Lung (tissue), 12 donors: Measurements from ENCODE around the gene SIPA1. TPM values are rescaled to one million over a fixed set of nuclear protein-coding genes. Genes with fewer than 3 reads are reported as not detected.

ENCODE experiments used
- ATAC-seq: fragments of 200-7000 bp; cut with Tn5 transposase; one replicate; pipeline ENCODE4 v1.9.1; 2020; ENCODE audit warnings: moderate number of reproducible peaks; ENCODE audit not compliant: insufficient read depth, low FRiP score
- DNase-seq, 3 donors: peaks; one replicate each; pipeline ENCODE4 v3.0.0-alpha.2; 2013 to 2017
- H3K27ac ChIP-seq, 2 donors: one replicate each; pipeline ENCODE4 v1.5.1; 2013; ENCODE audit warnings: mild to moderate bottlenecking in 2 of 2, moderate library complexity in 2 of 2, control low read depth in 1 of 2, inconsistent platforms in 1 of 2, low read depth in 1 of 2, low read length in 1 of 2
- H3K27me3 ChIP-seq, 3 donors: one replicate each; pipeline ENCODE4 v1.5.1; 2013; ENCODE audit warnings: low read length in 2 of 3; ENCODE audit not compliant: control insufficient read depth in 3 of 3, insufficient read depth in 3 of 3
- H3K36me3 ChIP-seq, 4 donors: one replicate each; pipeline ENCODE4 v1.5.1; 2013; ENCODE audit warnings: low read length in 4 of 4, mild to moderate bottlenecking in 1 of 4, moderate library complexity in 1 of 4; ENCODE audit not compliant: control insufficient read depth in 4 of 4, insufficient read depth in 4 of 4
- H3K4me1 ChIP-seq, 5 donors: one replicate each; pipeline ENCODE4 v1.5.1; 2013; ENCODE audit warnings: low read length in 5 of 5, mild to moderate bottlenecking in 2 of 5, moderate library complexity in 1 of 5; ENCODE audit not compliant: control insufficient read depth in 5 of 5, insufficient read depth in 5 of 5
- H3K4me3 ChIP-seq: one replicate; pipeline ENCODE4 v1.5.1; 2013; ENCODE audit warnings: mild to moderate bottlenecking, control low read depth, moderate library complexity
- H3K9ac ChIP-seq, 2 donors: one replicate each; pipeline ENCODE4 v1.5.1; 2013; ENCODE audit warnings: low read length in 2 of 2, control low read depth in 1 of 2; ENCODE audit not compliant: insufficient read depth in 1 of 2
- H3K9me3 ChIP-seq, 4 donors: one replicate each; pipeline ENCODE4 v1.5.1; 2013; ENCODE audit warnings: low read length in 3 of 4, mild to moderate bottlenecking in 1 of 4, moderate library complexity in 1 of 4; ENCODE audit not compliant: control insufficient read depth in 4 of 4, insufficient read depth in 3 of 4
- CTCF ChIP-seq: IDR thresholded peaks from 2 replicates; pipeline ENCODE4 v1.5.1; 2012; ENCODE audit warnings: mild to moderate bottlenecking; ENCODE audit errors: control extremely low read depth, extremely low read depth
- WGBS, 2 donors: extraction: QIAGEN DNeasy Blood & Tissue Kit; methylation state at CpG; one replicate each; pipeline ENCODE4 v1.1.7; 2013; 5-methylcytosine and 5-hydroxymethylcytosine counted together
- polyA plus RNA-seq, 2 donors: library from polyadenylated mRNA; stranded (reverse); fragments of 200-250 nt; gene quantifications; one replicate each; pipeline ENCODE4 v1.2.1, GENCODE V29; 2013
- total RNA-seq, 2 donors: library from RNA; depleted of rRNA in 1 of 2; stranded (reverse); fragments of >200 nt in 1 of 2; gene quantifications; one replicate each; pipeline ENCODE4 v1.2.1, GENCODE V29; 2014 to 2021
- donor health status: control.
- donor health status: control.
- donor health status: Bipolar disorder and iron deficiency.
- donor health status: healthy.
- donor health status: DM: yes; HTN: yes; CAD: no.

Gene SIPA1
- total and polyA plus RNA-seq, 4 donors, result 39.7 to 102 (median 82.8) TPM

GRCh38 chr11:65634109-65634436, 3.8 kb upstream of the SIPA1 start:
- 89 to 92% methylated on average over 14 of the region's 14 CpGs for WGBS, 2 donors
- peaks cover 4 to 63% (median 21%) of the 10 kb centered on the region in 4 donors for H3K36me3 ChIP-seq

GRCh38 chr11:65634440-65634839, 3.5 kb upstream of the SIPA1 start:
- DNase-seq, result no peak
- TF ChIP-seq CTCF, result no peak
- Histone ChIP-seq H3K4me1 (peaks cover 0 to 14% (median 3%) of the 10 kb centered on the region in 5 donors), H3K27ac (no peak overlapping the region), H3K9ac (no peak overlapping the region), H3K4me3 (no peak overlapping the region), H3K36me3 (peaks cover 4 to 59% (median 18%) of the 10 kb centered on the region in 4 donors), H3K9me3 (no peaks in the 10 kb centered on the region), H3K27me3 (no peaks in the 10 kb centered on the region)
- 89 to 90% methylated on average over 11 of the region's 11 CpGs for WGBS, 2 donors
- ATAC-seq, result no peak

More at GRCh38 chr11:65634109-65634436, 3.8 kb upstream of the SIPA1 start:
- Histone ChIP-seq H3K4me3 (no peak overlapping the region), H3K9ac (no peak overlapping the region), H3K27me3 (no peaks in the 10 kb centered on the region), H3K9me3 (no peaks in the 10 kb centered on the region), H3K4me1 (peaks cover 0 to 14% (median 3%) of the 10 kb centered on the region in 5 donors), H3K27ac (no peak overlapping the region)
- TF ChIP-seq CTCF, result no peak
- DNase-seq (no peak), ATAC-seq (no peak)

DNA sequence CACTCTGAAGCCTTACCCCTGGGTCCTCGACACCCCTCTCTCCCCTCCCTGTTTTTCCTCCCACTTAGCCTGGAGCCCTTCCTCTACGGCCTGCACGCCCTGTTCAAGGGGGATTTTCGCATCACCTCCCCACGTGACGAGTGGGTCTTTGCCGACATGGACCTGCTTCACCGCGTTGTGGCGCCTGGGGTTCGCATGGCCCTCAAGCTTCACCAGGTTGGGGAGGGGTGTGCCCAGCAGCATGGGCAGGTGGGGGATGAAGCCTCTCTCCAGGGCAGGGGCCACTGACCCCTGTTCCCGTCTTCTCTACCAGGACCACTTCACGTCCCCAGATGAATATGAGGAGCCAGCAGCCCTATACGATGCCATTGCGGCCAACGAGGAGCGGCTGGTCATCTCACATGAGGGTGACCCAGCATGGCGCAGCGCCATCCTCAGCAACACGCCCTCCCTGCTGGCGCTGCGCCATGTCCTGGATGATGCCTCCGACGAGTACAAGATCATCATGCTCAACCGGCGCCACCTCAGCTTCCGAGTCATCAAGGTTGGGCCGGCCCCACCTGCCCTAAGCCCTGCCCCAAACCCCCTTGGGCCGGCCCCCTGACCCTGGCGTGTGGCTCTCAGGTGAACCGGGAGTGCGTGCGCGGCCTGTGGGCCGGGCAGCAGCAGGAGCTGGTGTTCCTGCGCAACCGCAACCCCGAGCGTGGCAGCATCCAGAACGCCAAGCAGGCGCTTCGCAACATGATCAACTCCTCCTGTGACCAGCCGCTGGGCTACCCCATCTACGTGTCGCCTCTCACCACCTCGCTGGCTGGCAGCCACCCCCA, 2.8 kb upstream of the SIPA1 start:
- Histone ChIP-seq H3K9me3 (no peaks in the 10 kb centered on the region), H3K4me1 (peaks cover 0 to 14% (median 3%) of the 10 kb centered on the region in 5 donors), H3K27me3 (no peaks in the 10 kb centered on the region), H3K9ac (no peak overlapping the region), H3K4me3 (no peak overlapping the region), H3K27ac (no peak overlapping the region), H3K36me3 (peaks cover 0 to 52% (median 17%) of the 10 kb centered on the region in 4 donors)
- 95 to 96% methylated on average over 46 of the region's 46 CpGs for WGBS, 2 donors
- DNase-seq (no peak), ATAC-seq (no peak)
- no peak for TF ChIP-seq CTCF
